GM23248 (cell line): ENCODE data around the gene METTL1. TPM values are rescaled to one million over a fixed set of nuclear protein-coding genes. Genes with fewer than 3 reads are reported as not detected.

ENCODE experiments used
- DNase-seq: peaks from one replicate; pipeline ENCODE4 v3.0.0-alpha.2; 2015
- H2AFZ ChIP-seq: fragments of 200-600 bp; sonication (generic); 2 replicates; pipeline ENCODE4 v1.6.1; 2016; ENCODE audit warnings: antibody characterized with exemption
- H3F3A ChIP-seq: fragments of 200-600 bp; sonication (generic); 2 replicates; pipeline ENCODE4 v1.6.1; 2016; ENCODE audit warnings: mild to moderate bottlenecking, antibody characterized with exemption, mixed run types; ENCODE audit not compliant: insufficient read depth
- H3K27ac ChIP-seq: fragments of 200-600 bp; sonication (generic); 2 replicates; pipeline ENCODE4 v1.5.1; 2016; ENCODE audit warnings: mild to moderate bottlenecking
- H3K27me3 ChIP-seq: fragments of 200-600 bp; sonication (generic); replicated peaks from 2 replicates; pipeline ENCODE4 v1.6.1; 2016; ENCODE audit warnings: mild to moderate bottlenecking; ENCODE audit not compliant: insufficient read depth
- H3K36me3 ChIP-seq: fragments of 200-600 bp; sonication (generic); 2 replicates; pipeline ENCODE4 v1.6.1; 2016; ENCODE audit warnings: low read depth, mild to moderate bottlenecking
- H3K4me1 ChIP-seq: fragments of 200-600 bp; sonication (generic); 2 replicates; pipeline ENCODE4 v1.6.1; 2016; ENCODE audit warnings: mild to moderate bottlenecking; ENCODE audit not compliant: insufficient read depth
- H3K4me2 ChIP-seq: fragments of 200-600 bp; sonication (generic); one replicate; pipeline ENCODE4 v1.6.1; 2016; ENCODE audit warnings: mild to moderate bottlenecking; ENCODE audit not compliant: unreplicated experiment
- H3K4me3 ChIP-seq: fragments of 200-600 bp; sonication (generic); 2 replicates; pipeline ENCODE4 v1.5.1; 2016; ENCODE audit warnings: mild to moderate bottlenecking
- H3K79me2 ChIP-seq: fragments of 200-600 bp; sonication (generic); 2 replicates; pipeline ENCODE4 v1.6.1; 2016; ENCODE audit warnings: mild to moderate bottlenecking; ENCODE audit not compliant: insufficient read depth
- H3K9ac ChIP-seq: fragments of 200-600 bp; sonication (generic); 2 replicates; pipeline ENCODE4 v1.6.1; 2016; ENCODE audit warnings: mild to moderate bottlenecking
- H3K9me2 ChIP-seq: fragments of 200-600 bp; sonication (generic); 2 replicates; pipeline ENCODE4 v1.6.1; 2016; ENCODE audit warnings: mixed run types, mild to moderate bottlenecking, moderate library complexity; ENCODE audit not compliant: insufficient read depth
- H3K9me3 ChIP-seq: fragments of 200-600 bp; sonication (generic); one replicate; pipeline ENCODE4 v1.6.1; 2017; ENCODE audit warnings: low read depth
- H4K20me1 ChIP-seq: fragments of 200-600 bp; sonication (generic); 2 replicates; pipeline ENCODE4 v1.6.0; 2016; ENCODE audit not compliant: insufficient read depth
- EZH2 ChIP-seq: fragments of 200-600 bp; sonication (generic); IDR thresholded peaks from 2 replicates; pipeline ENCODE4 v1.6.1; 2018; ENCODE audit warnings: antibody characterized with exemption, mild to moderate bottlenecking; ENCODE audit not compliant: insufficient read depth, poor library complexity, severe bottlenecking
- EZH2phosphoT487 ChIP-seq: fragments of 200-600 bp; sonication (generic); IDR thresholded peaks from 2 replicates; pipeline ENCODE4 v1.6.1; 2018; ENCODE audit warnings: antibody characterized with exemption, moderate library complexity, mild to moderate bottlenecking, low read depth; ENCODE audit not compliant: insufficient read depth
- WGBS, 2 experiments: methylation state at CpG; one replicate each; pipeline ENCODE4 v1.1.6; 2015 to 2017; ENCODE audit warnings: low lambda C conversion rate in 2 of 2, low coverage in 1 of 2; ENCODE audit errors: missing lambda C conversion rate in 2 of 2; 5-methylcytosine and 5-hydroxymethylcytosine counted together
- in situ Hi-C: fragments of 300-500 bp; cut with MboI; formaldehyde crosslinking; loops from 2 replicates; pipeline ENCODE4 v1.15.0; 2020
- polyA plus RNA-seq: library from polyadenylated mRNA; unstranded; fragments of >200 nt; fragmentation: Nextera tagmentation; extraction: Ambion mirVana; gene quantifications from 2 replicates; pipeline ENCODE4 v1.2.1, GENCODE V29; 2016
- total RNA-seq: library from RNA; depleted of rRNA; stranded (reverse); fragments of >200 nt; shearing (Covaris generic); gene quantifications from 2 replicates; pipeline ENCODE4 v1.2.3, GENCODE V29; 2014

The METTL1 gene
- total and polyA plus RNA-seq, 2 experiments from 2014 or later = 3.7 to 33.2 TPM

- no peaks in the 10 kb centered on the region for H3K9me3 ChIP-seq
- WGBS, 2 experiments = 23 to 24% methylated on average over 7 of the region's 7 CpGs
- H3K9me2 ChIP-seq = no peaks in the 10 kb centered on the region
- 0 out of 2 replicates have a peak, but pooled peaks cover 3% of the 10 kb centered on the region for H3F3A ChIP-seq
- H3K4me1 ChIP-seq = no peaks in the 10 kb centered on the region
- H3K36me3 ChIP-seq = no peaks in the 10 kb centered on the region
- no peak overlapping the region for H2AFZ ChIP-seq
- no peak overlapping the region for H3K4me3 ChIP-seq
- peaks cover 40% of the 10 kb centered on the region for H3K27me3 ChIP-seq
- no peaks in the 10 kb centered on the region for H4K20me1 ChIP-seq
- TF ChIP-seq EZH2 (peak; percentile 31), EZH2phosphoT487 (0 out of 2 replicates have a peak, but pooled peaks have one; percentile 8)
- in situ Hi-C loops = no loop called here
- no peak overlapping the region for H3K27ac ChIP-seq
- H3K4me2 ChIP-seq = no peak overlapping the region
- H3K79me2 ChIP-seq = no peaks in the 10 kb centered on the region
- no peak overlapping the region for H3K9ac ChIP-seq
- DNase-seq = no peak
These were observed 32.5 kb downstream of the METTL1 start for GRCh38 chr12:57739387-57739786.

GRCh38 chr12:57738661-57739237 is 33.2 kb downstream of the METTL1 start, which contains the start of gene AGAP2:
AGAP2 (minus strand) TSS chr12:57738742; CDS start chr12:57738246, 496 bp downstream.
- 1 to 2% methylated on average over 9 to 36 of the region's 36 CpGs for WGBS, 2 experiments
- DNase-seq = peak; percentile 27
- Histone ChIP-seq H2AFZ (no peak within 1 kb of the TSS), H3K4me1 (no peaks in the 10 kb centered on the region), H3K4me2 (peak within 1 kb of the TSS; percentile 74), H4K20me1 (no peaks in the 10 kb centered on the region), H3K9me3 (no peaks in the 10 kb centered on the region), H3K36me3 (no peaks in the 10 kb centered on the region), H3F3A (no peaks in the 10 kb centered on the region), H3K9ac (no peak within 1 kb of the TSS), H3K79me2 (no peaks in the 10 kb centered on the region), H3K27ac (no peak within 1 kb of the TSS), H3K4me3 (peak within 1 kb of the TSS; percentile 53), H3K9me2 (no peaks in the 10 kb centered on the region), H3K27me3 (peaks cover 40% of the 10 kb centered on the region)
- in situ Hi-C loops = no loop called here
- TF ChIP-seq EZH2 = peak; percentile 77
- TF ChIP-seq EZH2phosphoT487 = 0 out of 2 replicates have a peak, but pooled peaks have one; percentile 6

GRCh38 chr12:57737467-57738460 is 34.1 kb downstream of the METTL1 start:
- peak; percentile 67 for DNase-seq
- Histone ChIP-seq H3K9ac (no peak overlapping the region), H3K27me3 (peaks cover 40% of the 10 kb centered on the region), H3K9me2 (no peaks in the 10 kb centered on the region), H3K4me3 (peak overlapping the region; percentile 53), H4K20me1 (no peaks in the 10 kb centered on the region), H3K27ac (no peak overlapping the region), H3K79me2 (no peaks in the 10 kb centered on the region), H3K9me3 (no peaks in the 10 kb centered on the region), H3K36me3 (no peaks in the 10 kb centered on the region), H3F3A (no peaks in the 10 kb centered on the region), H2AFZ (no peak overlapping the region), H3K4me2 (peak overlapping the region; percentile 74), H3K4me1 (no peaks in the 10 kb centered on the region)
- in situ Hi-C loops = no loop called here
- TF ChIP-seq EZH2phosphoT487 = peak; percentile 77; the same call in 1 of the 2 replicates
- TF ChIP-seq EZH2 = peak; percentile 31
- WGBS, 2 experiments = 1 to 2% methylated on average over 41 to 75 of the region's 110 CpGs

DNA sequence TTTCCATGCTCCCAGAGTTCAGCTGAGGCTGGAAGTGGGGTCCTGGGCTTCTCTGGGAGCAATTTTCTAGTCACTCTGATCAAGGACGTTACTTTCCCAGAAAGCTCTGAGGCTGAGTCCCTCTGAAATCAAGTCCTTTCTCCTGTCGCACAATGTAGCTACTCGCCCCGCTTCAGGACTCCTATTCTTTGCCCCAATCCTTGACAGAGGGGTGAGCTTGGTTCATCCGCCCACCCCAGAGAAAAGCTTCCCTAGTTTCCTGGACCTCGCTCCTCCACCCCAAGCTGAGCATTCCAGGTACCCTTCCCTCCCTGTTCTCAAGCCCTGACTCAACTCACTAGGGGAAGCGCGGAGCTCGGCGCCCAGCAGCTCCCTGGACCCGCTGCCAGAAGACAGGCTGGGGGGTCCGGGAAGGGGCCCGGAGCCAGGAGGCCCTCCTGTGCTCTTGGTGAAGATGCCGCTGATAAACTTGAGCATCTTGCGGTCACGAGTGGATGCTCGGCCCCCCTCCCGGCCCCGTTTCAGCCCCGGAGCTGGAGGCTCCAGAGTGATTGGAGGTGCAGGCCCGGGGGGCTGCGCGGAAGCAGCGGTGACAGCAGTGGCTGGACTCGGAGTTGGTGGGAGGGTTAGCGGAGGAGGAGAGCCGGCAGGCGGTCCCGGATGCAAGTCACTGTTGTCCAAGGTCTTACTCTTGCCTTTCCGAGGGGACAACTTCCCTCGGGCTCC is 35.0 kb downstream of the METTL1 start:
- in situ Hi-C loops = no loop called here
- WGBS, 2 experiments = 4 to 7% methylated on average over 25 to 29 of the region's 31 CpGs
- no peaks in the 10 kb centered on the region for H3K79me2 ChIP-seq
- peak overlapping the region; percentile 75 for H3K4me2 ChIP-seq
- no peaks in the 10 kb centered on the region for H3F3A ChIP-seq
- H2AFZ ChIP-seq = no peak overlapping the region
- peak; percentile 30 for DNase-seq
- H3K4me1 ChIP-seq = no peaks in the 10 kb centered on the region
- no peaks in the 10 kb centered on the region for H3K9me3 ChIP-seq
- H3K9ac ChIP-seq = no peak overlapping the region
- peaks cover 40% of the 10 kb centered on the region for H3K27me3 ChIP-seq
- no peaks in the 10 kb centered on the region for H3K9me2 ChIP-seq
- H3K4me3 ChIP-seq = no peak overlapping the region
- peak; percentile 41; the same call in 1 of the 2 replicates for TF ChIP-seq EZH2phosphoT487
- peak; percentile 95 for TF ChIP-seq EZH2
- no peaks in the 10 kb centered on the region for H3K36me3 ChIP-seq
- no peak overlapping the region for H3K27ac ChIP-seq
- H4K20me1 ChIP-seq = no peaks in the 10 kb centered on the region
